GM18505 (cell line): ENCODE data around the gene C16orf74.

Experiments
- ATAC-seq: cut with Tn5 transposase; IDR thresholded peaks from one replicate; pipeline ENCODE4 v1.9.1; 2021; ENCODE audit not compliant: unreplicated experiment
- POLR2A ChIP-seq: IDR thresholded peaks from 4 replicates; pipeline ENCODE4 v1.6.1; 2011; ENCODE audit warnings: borderline replicate concordance; ENCODE audit not compliant: insufficient read depth, insufficient read length; ENCODE audit errors: extremely low read depth

The C16orf74 gene

GRCh38 chr16:85784813-85785212 lies 33.9 kb upstream of the C16orf74 start:
- TF ChIP-seq POLR2A, result no peak

GRCh38 chr16:85783441-85783840 lies 32.5 kb upstream of the C16orf74 start:
- no peak for TF ChIP-seq POLR2A
- ATAC-seq, result no peak

More at GRCh38 chr16:85784813-85785212, 33.9 kb upstream of the C16orf74 start:
- ATAC-seq, result no peak

DNA sequence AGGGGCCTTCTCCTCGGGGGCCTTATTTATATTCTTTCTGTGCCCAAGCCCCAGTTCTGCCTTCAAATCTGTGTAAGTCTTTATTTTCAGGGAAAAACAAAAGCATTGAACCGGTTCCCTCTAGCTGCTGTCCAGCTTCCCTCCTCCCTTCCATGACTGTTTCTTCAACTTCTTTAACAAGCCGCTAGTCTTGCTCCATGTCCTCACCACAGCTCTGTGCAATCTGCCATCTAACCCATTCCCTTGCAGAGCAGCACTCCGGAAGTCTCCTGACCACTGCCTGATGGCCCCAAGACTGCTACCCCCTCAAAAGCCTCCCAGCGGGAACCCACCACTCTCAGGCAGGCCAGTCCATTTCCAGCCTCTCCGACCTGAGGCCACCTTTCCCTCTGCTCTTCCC lies 31.6 kb upstream of the C16orf74 start:
- no peak for ATAC-seq
- no peak for TF ChIP-seq POLR2A

GRCh38 chr16:85781695-85782370 lies 30.9 kb upstream of the C16orf74 start:
- TF ChIP-seq POLR2A, result no peak
- ATAC-seq, result no peak

GRCh38 chr16:85781156-85781555 lies 30.3 kb upstream of the C16orf74 start:
- TF ChIP-seq POLR2A, result no peak
- ATAC-seq, result no peak

- TF ChIP-seq POLR2A, result no peak
- no peak for ATAC-seq
Measured at GRCh38 chr16:85780281-85780680, 29.4 kb upstream of the C16orf74 start.

DNA sequence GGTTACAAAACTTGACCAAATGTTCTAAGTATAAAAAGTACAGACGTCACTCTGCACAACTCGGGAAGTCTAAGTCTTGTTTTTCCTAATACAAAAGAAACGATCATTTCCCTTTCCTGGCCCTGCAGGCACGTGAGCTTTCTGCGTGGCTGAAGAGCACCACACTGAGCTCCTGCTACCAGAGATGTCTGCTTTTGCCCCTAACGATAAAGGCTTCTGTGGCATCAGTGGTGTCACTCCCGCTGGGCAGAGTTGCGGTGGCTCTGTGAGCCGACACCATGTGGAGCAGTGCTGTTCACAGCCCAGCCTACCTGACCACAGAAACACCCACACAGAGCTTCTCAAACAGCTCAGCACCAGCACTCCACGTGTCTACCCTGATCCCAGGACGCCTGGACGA lies 28.0 kb upstream of the C16orf74 start:
- ATAC-seq, result no peak
- no peak for TF ChIP-seq POLR2A

GRCh38 chr16:85777583-85778310 lies 26.9 kb upstream of the C16orf74 start:
- no peak for ATAC-seq
- no peak for TF ChIP-seq POLR2A

DNA sequence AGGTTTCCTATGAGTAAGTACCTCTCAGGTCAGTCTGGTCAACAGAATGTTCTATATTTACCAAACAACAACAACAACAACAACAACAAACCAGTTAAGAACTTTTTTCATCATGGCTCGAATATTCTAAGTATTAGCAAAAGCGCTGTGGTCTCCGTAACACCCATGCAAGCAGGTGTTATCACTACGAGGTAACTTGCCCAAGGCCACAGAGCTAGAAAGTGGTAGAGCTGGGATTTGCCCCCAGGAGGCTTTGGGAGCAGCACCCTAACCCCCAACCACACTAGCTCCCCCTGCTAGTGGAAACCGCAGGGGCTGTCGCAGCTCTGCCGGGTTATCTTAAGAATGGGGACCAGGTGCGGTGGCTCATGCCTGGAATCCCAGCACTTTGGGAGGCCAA lies 23.9 kb upstream of the C16orf74 start:
- no peak for TF ChIP-seq POLR2A
- no peak for ATAC-seq

DNA sequence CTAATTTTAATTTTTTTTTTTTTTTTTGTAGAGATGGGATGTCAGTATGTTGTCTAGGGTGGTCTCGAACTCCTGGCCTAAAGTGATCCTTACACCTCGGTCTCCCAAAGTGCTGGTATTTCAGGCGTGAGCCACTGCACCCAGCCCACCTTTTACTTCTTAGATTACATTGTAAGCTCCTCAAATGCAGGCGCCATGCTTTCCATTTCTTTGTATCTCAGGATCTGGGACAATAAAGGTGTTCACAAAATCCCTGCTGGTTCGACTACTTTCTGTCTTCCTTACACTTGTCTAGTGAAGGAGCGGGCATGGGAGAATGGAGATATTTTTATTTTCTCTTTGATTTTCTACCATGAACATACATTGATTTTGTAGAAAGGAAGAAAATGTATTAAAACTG lies 23.2 kb upstream of the C16orf74 start:
- no peak for TF ChIP-seq POLR2A
- ATAC-seq, result no peak

- TF ChIP-seq POLR2A, result no peak
- ATAC-seq, result no peak
Measured at GRCh38 chr16:85773044-85773443, 22.1 kb upstream of the C16orf74 start.

- no peak for TF ChIP-seq POLR2A
- no peak for ATAC-seq
Measured at GRCh38 chr16:85770741-85771140, 19.8 kb upstream of the C16orf74 start.

DNA sequence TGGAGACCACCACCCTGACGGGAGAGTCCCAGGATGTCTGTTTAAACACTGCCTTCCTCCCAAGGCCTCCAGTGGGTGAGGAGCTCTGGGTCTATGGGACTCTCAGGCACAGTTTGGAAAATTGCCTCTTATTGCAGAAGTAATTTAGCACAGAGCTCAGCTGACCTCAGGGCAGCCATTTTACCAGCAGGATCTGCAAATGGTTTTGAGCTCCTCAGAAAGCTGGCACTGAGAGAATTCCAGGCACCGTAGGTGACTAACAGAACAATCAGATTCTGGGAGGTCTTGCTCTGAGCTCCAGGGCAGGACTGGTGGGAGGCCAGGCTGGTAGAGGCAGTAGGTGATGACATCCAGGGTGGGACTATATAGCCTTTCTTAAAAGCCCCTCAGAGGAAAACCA lies 17.3 kb upstream of the C16orf74 start:
- no peak for ATAC-seq
- TF ChIP-seq POLR2A, result no peak

GRCh38 chr16:85767531-85767930 lies 16.6 kb upstream of the C16orf74 start:
- TF ChIP-seq POLR2A, result no peak
- ATAC-seq, result no peak

DNA sequence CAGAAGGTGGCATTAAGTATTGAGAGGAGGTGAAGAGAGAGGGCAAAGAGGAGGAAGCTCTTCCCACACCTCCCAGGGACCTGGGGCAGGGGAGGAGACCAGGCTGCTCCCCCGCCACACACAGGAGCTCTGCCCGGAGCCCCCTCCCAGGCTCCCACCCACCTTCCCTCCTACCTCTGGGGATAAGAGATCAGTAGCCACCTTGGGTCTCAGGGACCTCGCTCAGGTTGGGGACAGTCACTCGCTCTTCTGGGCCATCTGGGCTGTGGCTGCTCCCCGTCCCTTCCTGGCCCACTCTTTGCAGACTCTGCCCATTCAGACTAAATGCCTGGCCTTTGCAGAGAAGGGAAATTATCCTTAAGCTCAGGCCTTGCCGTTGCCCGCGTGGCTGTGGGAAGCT lies 14.9 kb upstream of the C16orf74 start:
- ATAC-seq, result no peak
- no peak for TF ChIP-seq POLR2A

DNA sequence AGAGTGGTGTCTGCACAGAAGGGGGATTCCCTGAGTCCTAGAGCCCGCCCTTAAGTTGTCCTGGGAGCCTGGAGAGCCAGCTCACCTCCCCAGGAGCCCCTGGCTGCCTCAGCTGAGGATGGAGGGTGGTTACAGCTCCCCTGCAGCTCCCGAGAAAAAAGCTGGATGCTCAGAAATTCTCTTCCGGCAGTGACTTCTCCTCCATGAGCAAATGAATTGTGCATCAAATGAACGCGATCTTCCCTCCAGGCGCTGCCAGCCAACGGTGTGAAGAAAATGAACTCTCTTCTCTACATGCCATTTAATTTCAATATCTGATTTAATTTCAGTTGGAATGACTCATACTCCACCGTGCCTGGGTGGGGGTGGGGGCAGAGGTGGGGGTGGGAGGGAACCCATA lies 14.3 kb upstream of the C16orf74 start:
- TF ChIP-seq POLR2A, result no peak

More for the DNA sequence above, 14.3 kb upstream of the C16orf74 start:
- no peak for ATAC-seq
